GM08714 (cell line): ENCODE results near the gene ZNF804A.
"Not testable (repeated sequence)": the region's sequence is repeated elsewhere in the genome, so short reads cannot be mapped to it uniquely, and the experiment has no call there.

Experiments used
- H3K4me3 ChIP-seq: fragments of 200-500 bp; sonication (Bioruptor generic); 2 replicates; pipeline ENCODE4 v1.5.1; 2014; ENCODE audit warnings: mild to moderate bottlenecking, low read length, inconsistent platforms
- ZNF274 ChIP-seq: IDR thresholded peaks from 2 replicates; pipeline ENCODE4 v1.6.1; 2012; ENCODE audit warnings: mild to moderate bottlenecking, low read depth, low read length

The ZNF804A gene

DNA sequence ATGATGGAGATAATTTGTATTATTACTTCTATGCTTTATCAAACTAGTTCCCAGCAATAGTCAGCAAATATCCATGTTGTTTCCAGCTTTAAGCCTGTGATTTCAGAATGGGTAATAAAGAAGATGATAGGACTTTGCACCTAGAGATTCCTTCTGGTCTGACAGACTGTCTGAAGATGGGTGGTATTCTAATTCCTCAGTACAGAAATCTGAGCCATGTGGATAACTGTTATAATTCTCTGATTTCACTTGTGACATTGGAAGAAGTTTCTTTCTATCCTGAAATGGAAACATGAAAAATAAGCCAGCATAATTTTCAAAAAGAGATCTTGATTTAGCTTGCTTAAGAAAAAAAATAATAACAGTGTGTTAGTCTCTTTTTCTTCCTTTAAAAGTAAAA, 130.1 kb downstream of the ZNF804A start:
- H3K4me3 ChIP-seq, result no peak overlapping the region

DNA sequence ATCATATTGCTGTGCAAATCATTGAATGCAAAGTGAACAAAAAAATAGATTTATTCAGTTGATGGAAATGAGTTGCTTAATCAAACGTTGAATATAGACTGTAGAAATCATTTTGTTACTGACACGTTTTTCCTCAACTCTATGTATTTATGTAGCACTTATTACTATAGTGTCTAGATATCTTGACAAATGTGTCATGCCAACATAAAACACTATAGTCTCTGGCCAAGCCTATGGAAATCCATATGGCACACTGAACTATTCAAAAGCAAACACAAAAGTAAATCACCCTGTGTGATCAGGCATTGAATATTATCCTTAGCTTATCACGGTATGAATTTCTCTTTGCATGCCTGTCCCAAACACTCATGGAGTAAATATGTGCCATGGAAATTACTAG, 131.3 kb downstream of the ZNF804A start:
- no peak overlapping the region for H3K4me3 ChIP-seq
- no peak for TF ChIP-seq ZNF274

More for the DNA sequence above, 130.1 kb downstream of the ZNF804A start:
- TF ChIP-seq ZNF274, result no peak

DNA sequence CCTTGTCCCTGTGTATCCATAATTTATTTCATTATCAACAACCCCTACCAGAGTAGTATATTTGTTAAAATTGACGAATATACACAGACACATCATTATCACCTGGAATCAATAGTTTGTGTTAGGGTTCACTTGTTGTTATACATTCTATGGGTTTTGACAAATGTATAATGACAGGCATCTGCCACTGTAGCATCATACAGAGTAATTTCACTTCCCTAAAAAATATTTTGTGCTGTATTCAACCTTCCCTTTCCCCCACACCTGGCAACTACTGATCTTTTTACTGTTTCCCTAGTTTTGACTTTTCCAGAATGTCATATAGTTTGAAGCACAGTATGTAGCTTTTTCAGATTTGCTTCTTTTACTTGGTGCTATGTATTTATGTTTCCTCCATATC, 132.0 kb downstream of the ZNF804A start:
- TF ChIP-seq ZNF274, result no peak

DNA sequence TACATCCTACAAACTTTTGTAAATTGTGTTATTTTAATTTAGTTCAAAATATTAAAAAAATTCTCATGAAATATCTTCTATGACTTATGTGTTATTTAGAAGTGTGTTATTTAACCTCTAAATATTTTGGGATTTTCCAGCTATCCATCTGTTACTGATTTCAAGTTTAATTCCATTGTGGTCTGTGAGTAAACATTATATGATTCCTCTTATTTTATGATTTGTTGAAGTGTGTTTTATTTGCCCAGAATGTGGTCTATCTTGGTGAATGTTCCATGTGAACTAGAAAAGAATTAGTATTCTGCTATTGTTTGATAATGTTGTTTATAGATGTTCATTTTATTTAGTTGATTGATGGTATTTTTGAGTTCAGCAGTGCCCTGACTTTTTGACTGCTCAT, 136.0 kb downstream of the ZNF804A start:
- no peak overlapping the region for H3K4me3 ChIP-seq

More for the DNA sequence above, 132.0 kb downstream of the ZNF804A start:
- H3K4me3 ChIP-seq, result no peak overlapping the region

DNA sequence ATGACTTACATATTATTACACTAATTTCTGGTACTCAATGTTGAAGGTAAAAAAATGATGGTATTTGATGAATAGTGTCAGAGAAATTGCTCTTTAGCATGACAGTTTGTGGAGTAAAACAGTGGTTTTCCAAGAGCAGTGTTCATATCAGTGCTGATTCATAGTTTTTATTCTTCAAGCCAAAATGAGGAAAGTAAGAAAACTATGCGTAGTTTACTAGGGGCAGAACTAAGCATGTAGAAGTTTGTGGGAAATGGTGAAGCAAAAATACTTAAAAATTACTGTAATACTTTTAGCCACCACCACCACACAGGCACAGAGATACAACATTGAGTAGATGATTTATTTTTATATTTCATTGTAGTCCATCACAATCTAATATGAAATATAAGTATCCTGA, 137.3 kb downstream of the ZNF804A start:
- no peak overlapping the region for H3K4me3 ChIP-seq

More for the DNA sequence above, 136.0 kb downstream of the ZNF804A start:
- TF ChIP-seq ZNF274, result no peak

DNA sequence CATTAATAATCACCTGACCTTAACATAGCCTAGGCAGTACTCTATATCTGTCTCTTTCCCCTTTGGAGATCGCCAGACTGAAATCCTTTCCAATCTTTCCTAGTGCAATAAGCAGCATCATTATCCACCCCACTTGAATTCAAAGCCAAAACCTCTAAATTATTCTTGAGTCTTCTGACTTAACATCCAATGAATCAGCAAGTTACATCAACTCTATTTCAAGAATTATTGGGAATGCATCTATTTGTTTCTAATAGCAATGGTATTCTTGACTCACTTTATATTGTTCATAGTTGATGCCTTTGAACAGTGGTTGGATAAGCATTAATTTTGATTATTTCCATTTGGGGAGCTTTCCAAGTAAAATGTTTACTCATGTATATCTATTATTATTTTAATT, 144.8 kb downstream of the ZNF804A start:
- no peak for TF ChIP-seq ZNF274
- H3K4me3 ChIP-seq, result no peak overlapping the region

More for the DNA sequence above, 137.3 kb downstream of the ZNF804A start:
- TF ChIP-seq ZNF274, result no peak

DNA sequence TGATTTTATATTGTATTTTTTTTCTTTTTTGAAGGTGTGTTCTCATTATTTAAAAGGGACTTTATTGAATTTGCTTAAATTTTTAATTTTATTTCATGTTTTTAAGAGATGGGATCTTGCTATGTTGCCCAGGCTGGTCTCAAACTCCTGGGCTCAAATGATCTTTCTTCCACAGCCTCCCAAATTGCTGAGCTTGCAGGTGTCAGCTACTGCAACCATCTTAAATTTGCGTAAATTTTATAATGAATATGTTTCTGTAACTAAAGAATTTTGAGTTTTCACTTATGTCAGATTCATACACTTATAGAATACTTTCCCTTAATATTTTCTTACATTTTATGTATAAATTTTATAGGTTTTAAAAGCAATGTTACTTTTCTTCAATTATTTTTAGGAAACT, 157.8 kb downstream of the ZNF804A start:
- no peak overlapping the region for H3K4me3 ChIP-seq
- no peak for TF ChIP-seq ZNF274

DNA sequence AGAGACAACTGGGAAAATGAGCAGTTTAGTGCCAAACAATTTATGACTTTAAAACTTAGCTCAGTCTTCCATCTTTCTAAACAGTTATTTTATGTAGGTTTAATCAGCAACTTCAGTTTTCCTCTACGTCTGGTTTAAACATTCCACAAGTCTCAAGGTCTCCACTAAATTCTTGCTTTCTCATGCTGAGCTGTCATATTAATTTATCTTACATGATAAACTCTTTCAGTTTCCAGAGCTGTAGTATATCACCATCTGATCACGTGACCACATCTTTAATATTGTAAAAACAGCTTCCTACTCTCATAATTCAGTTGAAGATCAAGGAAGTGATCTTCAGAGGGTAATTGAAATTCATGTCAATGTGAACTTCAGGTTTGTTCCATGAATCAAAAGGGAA, 158.6 kb downstream of the ZNF804A start:
- no peak overlapping the region for H3K4me3 ChIP-seq
- no peak for TF ChIP-seq ZNF274

DNA sequence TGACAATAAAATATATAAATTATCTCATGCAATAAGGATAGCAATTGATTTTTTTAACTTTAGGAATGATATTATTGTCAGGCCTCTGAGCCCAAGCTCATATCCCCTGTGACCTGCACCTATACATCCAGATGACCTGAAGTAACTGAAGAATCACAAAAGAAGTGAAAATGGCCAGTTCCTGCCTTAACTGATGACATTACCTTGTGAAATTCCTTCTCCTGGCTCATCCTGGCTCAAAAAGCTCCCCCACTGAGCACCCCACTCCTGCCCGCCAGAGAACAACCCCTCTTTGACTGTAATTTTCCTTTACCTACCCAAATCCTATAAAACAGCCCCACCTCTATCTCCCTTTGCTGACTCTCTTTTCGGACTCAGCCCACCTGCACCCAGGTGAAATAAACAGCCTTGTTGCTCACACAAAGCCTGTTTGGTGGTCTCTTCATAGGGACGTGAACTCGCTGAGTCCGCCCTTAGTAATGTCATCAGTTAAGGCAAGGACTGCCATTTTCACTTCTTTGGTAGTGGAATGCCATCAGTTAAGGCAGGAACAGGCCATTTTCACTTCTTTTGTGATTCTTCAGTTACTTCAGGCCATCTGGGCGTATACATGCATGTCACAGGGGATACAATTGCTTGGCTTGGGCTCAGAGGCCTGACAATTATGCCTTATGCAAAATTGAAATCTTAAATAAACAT, 161.4 kb downstream of the ZNF804A start:
- H3K4me3 ChIP-seq, result not testable (repeated sequence)

DNA sequence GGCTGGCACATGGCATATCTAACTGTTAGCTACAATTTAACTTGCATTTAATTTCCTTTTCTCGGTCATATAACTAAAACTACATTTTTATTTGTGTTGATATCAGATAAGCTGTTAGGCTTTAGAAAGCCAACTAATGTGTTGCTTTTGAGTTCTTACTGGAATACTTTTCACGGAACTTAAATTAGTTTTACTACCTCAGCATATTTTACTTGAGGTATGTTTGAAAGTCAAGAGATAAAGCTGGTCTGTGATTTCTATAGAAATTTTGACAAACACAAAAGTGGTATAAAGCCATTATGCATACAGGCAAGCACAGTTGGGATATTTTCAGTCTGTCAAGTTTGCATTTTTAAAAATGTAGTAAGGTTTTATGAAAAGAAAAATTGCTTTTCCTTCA, 162.6 kb downstream of the ZNF804A start:
- TF ChIP-seq ZNF274, result no peak
- no peak overlapping the region for H3K4me3 ChIP-seq

DNA sequence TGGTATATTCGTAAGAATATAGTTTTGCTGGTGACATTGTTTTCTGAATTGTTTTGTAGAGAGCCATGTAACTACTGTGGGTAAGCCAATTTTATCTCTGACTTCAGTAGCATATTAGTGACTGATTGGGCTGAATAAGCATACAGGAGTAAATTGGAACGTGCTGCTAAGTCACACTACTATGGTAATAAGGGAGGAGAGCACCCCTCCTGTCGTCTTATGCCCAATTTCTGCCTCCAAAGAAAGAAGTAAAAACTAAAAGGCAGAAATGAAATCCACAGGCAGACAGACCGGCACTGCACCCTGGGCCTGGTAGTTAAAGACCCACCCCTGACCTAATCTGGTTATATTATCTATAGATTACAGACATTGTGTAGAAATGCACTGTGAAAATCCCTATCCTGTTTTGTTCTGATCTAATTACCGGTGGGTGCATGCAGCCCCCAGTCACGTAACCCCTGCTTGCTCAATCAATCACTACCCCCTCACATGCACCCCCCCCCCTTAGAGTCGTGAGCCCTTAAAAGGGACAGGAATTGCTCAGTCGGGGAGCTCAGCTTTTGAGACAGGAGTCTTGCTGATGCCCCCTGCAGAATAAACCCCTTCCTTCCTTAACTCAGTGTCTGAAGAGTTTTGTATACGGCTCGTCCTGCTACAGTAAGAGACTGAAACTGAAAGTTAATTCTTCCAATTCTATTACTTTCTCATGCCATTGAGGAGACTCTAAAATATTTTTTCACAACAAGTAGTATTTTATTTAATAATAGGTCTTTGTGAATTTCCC, 167.0 kb downstream of the ZNF804A start:
- no peak overlapping the region for H3K4me3 ChIP-seq
- no peak for TF ChIP-seq ZNF274

DNA sequence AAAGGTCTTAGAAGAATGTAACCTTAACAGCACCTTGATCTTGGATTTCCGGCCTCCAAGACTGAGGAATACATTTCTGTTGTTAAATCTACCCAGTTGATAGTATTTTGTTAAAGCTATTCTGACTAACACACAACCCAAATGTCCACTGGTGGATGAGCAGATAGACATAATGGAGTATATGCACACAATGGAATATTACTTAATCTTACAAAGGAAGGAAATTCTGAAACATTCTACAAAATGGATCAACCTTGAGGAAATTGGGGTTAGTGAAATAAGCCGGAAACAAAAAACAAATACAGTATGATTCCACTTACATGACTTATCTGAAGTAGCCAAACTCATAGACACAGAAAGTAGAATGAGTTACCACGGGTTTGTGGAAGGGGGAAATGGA, 168.7 kb downstream of the ZNF804A start:
- TF ChIP-seq ZNF274, result no peak
- no peak overlapping the region for H3K4me3 ChIP-seq

DNA sequence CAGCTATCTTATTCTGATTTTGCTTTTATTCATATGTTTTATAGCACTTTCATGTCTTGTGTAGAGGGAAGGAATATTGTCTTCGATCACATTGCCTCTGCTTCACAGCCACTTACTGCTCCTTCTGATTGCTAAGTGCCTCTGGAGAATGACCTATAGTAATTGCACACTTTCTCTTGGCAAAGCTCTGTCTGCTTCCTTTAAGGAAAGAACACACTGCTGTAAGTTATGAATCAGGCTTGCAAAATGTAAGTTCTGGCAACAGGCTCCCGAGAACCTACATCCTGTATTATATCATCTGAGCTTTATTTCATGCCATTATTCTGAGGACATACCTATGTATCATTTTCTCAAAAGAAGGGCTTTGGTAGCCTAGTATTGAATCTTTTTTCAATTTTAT, 170.7 kb downstream of the ZNF804A start:
- TF ChIP-seq ZNF274, result no peak
- H3K4me3 ChIP-seq, result no peak overlapping the region

DNA sequence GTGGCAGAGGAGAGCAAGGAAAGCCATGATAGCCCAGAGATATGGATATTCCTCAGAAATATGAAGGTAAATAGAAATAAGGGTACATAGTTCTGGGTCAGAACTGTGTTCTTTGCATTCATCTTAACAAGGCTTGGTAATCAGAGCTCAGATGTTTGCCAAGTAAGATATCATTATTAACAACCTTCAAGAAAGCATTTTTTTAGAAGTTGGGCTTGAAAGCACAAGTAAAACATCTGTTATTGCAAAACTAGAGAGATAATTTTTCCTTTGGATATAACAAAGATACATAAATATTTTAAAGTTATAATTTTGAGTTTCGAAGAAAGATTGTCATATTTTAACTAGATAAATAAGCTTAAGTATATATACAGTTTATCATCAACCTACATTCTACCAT, 171.4 kb downstream of the ZNF804A start:
- H3K4me3 ChIP-seq, result no peak overlapping the region
- TF ChIP-seq ZNF274, result no peak

DNA sequence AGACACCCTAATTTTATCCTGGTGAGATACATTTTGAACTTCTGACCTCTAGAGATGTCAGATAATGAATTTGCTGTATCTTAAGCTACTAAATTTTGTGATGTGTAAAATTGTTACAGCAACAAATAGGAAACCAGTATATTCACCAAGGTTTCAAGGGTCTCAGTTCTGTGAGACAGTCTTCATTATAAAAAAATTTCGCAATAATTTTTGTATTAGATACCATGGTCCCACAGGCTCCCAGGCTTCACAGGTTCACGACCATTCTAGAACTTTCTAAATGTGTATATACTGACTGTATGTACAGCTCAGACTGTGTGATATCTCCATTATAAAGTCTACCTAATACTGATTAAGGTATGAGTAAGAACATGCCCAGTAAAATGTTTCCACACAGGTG, 181.4 kb downstream of the ZNF804A start:
- no peak for TF ChIP-seq ZNF274
- no peak overlapping the region for H3K4me3 ChIP-seq

DNA sequence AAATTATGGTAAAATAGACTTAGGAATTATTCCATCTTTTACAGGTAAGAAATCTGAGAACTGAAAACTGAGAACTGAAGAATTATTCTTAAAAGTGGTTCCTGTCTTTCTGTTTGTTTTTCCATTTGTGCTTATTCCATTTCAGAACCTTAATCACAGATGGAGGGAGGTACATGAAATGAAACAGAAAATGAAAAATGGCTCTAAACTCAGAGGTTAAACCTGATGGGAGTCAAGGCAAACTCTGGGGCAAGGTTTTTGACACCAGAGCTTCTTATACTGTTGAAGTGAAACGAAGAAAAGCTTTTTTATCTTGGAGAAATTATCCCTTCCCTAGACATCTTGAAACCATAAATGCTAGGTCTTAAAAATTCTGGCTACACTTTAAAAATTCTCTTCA, 182.1 kb downstream of the ZNF804A start:
- TF ChIP-seq ZNF274, result no peak
- H3K4me3 ChIP-seq, result no peak overlapping the region
